Hepatocyte (in vitro differentiated cells): Measurements from ENCODE around the gene CMKLR1. TPM values are rescaled to one million over a fixed set of nuclear protein-coding genes. Genes with fewer than 3 reads are reported as not detected.

Experiments used
- DNase-seq: peaks from one replicate; pipeline ENCODE4 v3.0.0-alpha.2; 2016; ENCODE audit warnings: low spot score
- H2AFZ ChIP-seq: fragments of 200-600 bp; sonication (generic); 2 replicates; pipeline ENCODE4 v1.6.0; 2016; ENCODE audit warnings: antibody characterized with exemption, mild to moderate bottlenecking
- H3K27ac ChIP-seq: fragments of 200-600 bp; sonication (generic); 2 replicates; pipeline ENCODE4 v1.5.1; 2016; ENCODE audit warnings: mild to moderate bottlenecking
- H3K27me3 ChIP-seq: fragments of 200-600 bp; sonication (generic); 2 replicates; pipeline ENCODE4 v1.6.1; 2016
- H3K36me3 ChIP-seq: fragments of 200-600 bp; sonication (generic); replicated peaks from 2 replicates; pipeline ENCODE4 v1.5.1; 2016; ENCODE audit warnings: low read depth; ENCODE audit not compliant: insufficient read depth
- H3K4me1 ChIP-seq: fragments of 200-600 bp; sonication (generic); 2 replicates; pipeline ENCODE4 v1.5.1; 2016; ENCODE audit warnings: mild to moderate bottlenecking, moderate library complexity; ENCODE audit not compliant: insufficient read depth
- H3K4me2 ChIP-seq: fragments of 200-600 bp; sonication (generic); 2 replicates; pipeline ENCODE4 v1.6.0; 2016
- H3K4me3 ChIP-seq: fragments of 200-600 bp; sonication (generic); 2 replicates; pipeline ENCODE4 v1.5.1; 2016; ENCODE audit warnings: mild to moderate bottlenecking
- H3K79me2 ChIP-seq: fragments of 200-600 bp; sonication (generic); 2 replicates; pipeline ENCODE4 v1.6.0; 2017; ENCODE audit warnings: mild to moderate bottlenecking
- H3K9me2 ChIP-seq: fragments of 200-600 bp; sonication (generic); replicated peaks from 2 replicates; pipeline ENCODE4 v1.6.0; 2017; ENCODE audit warnings: mild to moderate bottlenecking; ENCODE audit not compliant: insufficient read depth
- H3K9me3 ChIP-seq: fragments of 200-600 bp; sonication (generic); 2 replicates; pipeline ENCODE4 v1.5.1; 2016; ENCODE audit warnings: low read depth, mild to moderate bottlenecking
- H4K20me1 ChIP-seq: fragments of 200-600 bp; sonication (generic); 2 replicates; pipeline ENCODE4 v1.6.0; 2016; ENCODE audit warnings: mild to moderate bottlenecking; ENCODE audit not compliant: insufficient read depth, poor library complexity, severe bottlenecking
- CTCF ChIP-seq: fragments of 200-600 bp; sonication (generic); IDR thresholded peaks from 2 replicates; pipeline ENCODE4 v1.5.1; 2016; ENCODE audit warnings: antibody characterized with exemption, mild to moderate bottlenecking; ENCODE audit not compliant: poor library complexity
- EZH2 ChIP-seq: fragments of 200-600 bp; sonication (generic); IDR thresholded peaks from 2 replicates; pipeline ENCODE4 v1.6.1; 2016; ENCODE audit warnings: antibody characterized with exemption, mild to moderate bottlenecking, borderline replicate concordance
- EZH2phosphoT487 ChIP-seq: fragments of 200-600 bp; sonication (generic); IDR thresholded peaks from one replicate; pipeline ENCODE4 v1.6.1; 2018; ENCODE audit warnings: antibody characterized with exemption, mild to moderate bottlenecking, low read depth, moderate library complexity; ENCODE audit not compliant: unreplicated experiment, severe bottlenecking
- WGBS: methylation state at CpG from one replicate; pipeline ENCODE4 v1.1.6; 2016; ENCODE audit warnings: low lambda C conversion rate; ENCODE audit errors: missing lambda C conversion rate; 5-methylcytosine and 5-hydroxymethylcytosine counted together
- polyA plus RNA-seq: library from polyadenylated mRNA; unstranded; fragments of >200 nt; fragmentation: Nextera tagmentation; extraction: Ambion mirVana; gene quantifications from 2 replicates; pipeline ENCODE4 v1.2.1, GENCODE V29; 2016
- total RNA-seq: library from RNA; depleted of rRNA; stranded (reverse); fragments of >200 nt; gene quantifications from 2 replicates; pipeline ENCODE4 v1.2.3, GENCODE V29; 2014

Gene CMKLR1
- total and polyA plus RNA-seq, 2 experiments from 2014 or later: 2.2 to 3.1 TPM

- no peak for DNase-seq
- H3K4me3 ChIP-seq: no peak overlapping the region
- H3K9me2 ChIP-seq: no peaks in the 10 kb centered on the region
- no peaks in the 10 kb centered on the region for H3K36me3 ChIP-seq
- no peaks in the 10 kb centered on the region for H3K4me1 ChIP-seq
- no peaks in the 10 kb centered on the region for H3K27me3 ChIP-seq
- H3K9me3 ChIP-seq: no peaks in the 10 kb centered on the region
- WGBS: 89% methylated on average over 8 of the region's 8 CpGs
- H2AFZ ChIP-seq: no peak overlapping the region
- H3K79me2 ChIP-seq: no peaks in the 10 kb centered on the region
- no peak overlapping the region for H3K4me2 ChIP-seq
- TF ChIP-seq CTCF (no peak), EZH2phosphoT487 (no peak), EZH2 (no peak)
- no peak overlapping the region for H3K27ac ChIP-seq
- H4K20me1 ChIP-seq: no peaks in the 10 kb centered on the region
Observed at GRCh38 chr12:108324351-108325017, 14.6 kb downstream of the CMKLR1 start.

- Histone ChIP-seq H3K9me3 (no peaks in the 10 kb centered on the region), H2AFZ (no peak overlapping the region), H3K27ac (no peak overlapping the region), H3K4me2 (no peak overlapping the region), H3K36me3 (no peaks in the 10 kb centered on the region), H3K9me2 (no peaks in the 10 kb centered on the region), H3K4me1 (no peaks in the 10 kb centered on the region), H3K27me3 (no peaks in the 10 kb centered on the region), H3K4me3 (no peak overlapping the region), H3K79me2 (no peaks in the 10 kb centered on the region), H4K20me1 (no peaks in the 10 kb centered on the region)
- TF ChIP-seq EZH2: no peak
- no peak for TF ChIP-seq EZH2phosphoT487
- no peak for TF ChIP-seq CTCF
- WGBS: 93% methylated on average over 1 of the region's 1 CpG
- no peak for DNase-seq
Observed at GRCh38 chr12:108323581-108323980, 15.5 kb downstream of the CMKLR1 start.

DNA sequence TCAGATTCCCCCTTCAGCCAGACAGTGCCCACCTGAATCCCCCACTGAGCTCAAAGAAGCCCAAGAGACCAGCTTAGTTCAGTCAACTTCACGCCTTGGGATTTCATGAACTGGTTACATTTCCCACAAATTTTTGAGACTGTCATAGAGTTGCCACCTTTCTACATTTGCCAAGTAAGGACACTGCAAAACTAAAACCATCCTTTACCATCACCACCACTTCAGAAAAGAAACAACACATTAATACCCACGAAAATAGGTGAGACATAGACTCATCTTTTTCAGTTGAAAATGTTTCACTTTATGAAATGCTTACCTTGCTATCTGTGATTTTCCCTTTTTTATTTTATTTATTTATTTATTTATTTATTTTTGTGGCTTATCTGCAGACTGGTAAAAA, 16.1 kb downstream of the CMKLR1 start:
- no peaks in the 10 kb centered on the region for H3K79me2 ChIP-seq
- H4K20me1 ChIP-seq: no peaks in the 10 kb centered on the region
- no peak overlapping the region for H2AFZ ChIP-seq
- no peaks in the 10 kb centered on the region for H3K36me3 ChIP-seq
- H3K27ac ChIP-seq: no peak overlapping the region
- H3K4me3 ChIP-seq: no peak overlapping the region
- H3K27me3 ChIP-seq: no peaks in the 10 kb centered on the region
- no peaks in the 10 kb centered on the region for H3K9me3 ChIP-seq
- H3K9me2 ChIP-seq: no peaks in the 10 kb centered on the region
- TF ChIP-seq CTCF (no peak), EZH2 (no peak), EZH2phosphoT487 (no peak)
- H3K4me1 ChIP-seq: no peaks in the 10 kb centered on the region
- DNase-seq: no peak
- WGBS: 68% methylated on average over 2 of the region's 2 CpGs
- H3K4me2 ChIP-seq: no peak overlapping the region

DNA sequence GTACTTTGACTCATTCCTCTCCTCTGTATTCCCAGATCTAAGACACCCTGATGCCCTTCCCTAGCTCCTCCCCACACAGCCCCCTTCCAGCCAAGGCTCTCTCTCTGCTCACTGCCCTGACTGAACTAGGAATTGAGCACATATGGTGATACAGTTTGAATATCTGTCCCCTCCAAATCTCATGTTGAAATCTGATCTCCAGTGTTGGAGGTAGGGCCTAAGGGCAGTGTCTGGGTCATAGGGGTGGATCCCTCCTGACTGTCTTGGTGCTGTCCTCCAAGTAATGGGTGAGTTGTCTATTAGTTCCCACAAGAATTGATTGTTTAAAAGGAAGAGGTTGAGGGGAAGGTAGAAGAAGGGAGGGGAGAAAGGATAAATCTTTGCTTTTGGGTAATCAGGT, 17.4 kb downstream of the CMKLR1 start:
- TF ChIP-seq CTCF (no peak), EZH2phosphoT487 (no peak), EZH2 (no peak)
- Histone ChIP-seq H3K27me3 (no peaks in the 10 kb centered on the region), H3K4me1 (no peaks in the 10 kb centered on the region), H3K36me3 (no peaks in the 10 kb centered on the region), H2AFZ (no peak overlapping the region), H3K9me3 (no peaks in the 10 kb centered on the region), H3K79me2 (no peaks in the 10 kb centered on the region), H4K20me1 (no peaks in the 10 kb centered on the region), H3K27ac (no peak overlapping the region), H3K4me2 (no peak overlapping the region), H3K4me3 (no peak overlapping the region), H3K9me2 (no peaks in the 10 kb centered on the region)
- DNase-seq: no peak
